NT2/D1 (cell line): ENCODE results near the gene ELMO1.

Experiments
- SUZ12 ChIP-seq: IDR thresholded peaks from 2 replicates; pipeline ENCODE4 v1.6.1; 2011; ENCODE audit not compliant: insufficient read length, insufficient read depth; ENCODE audit errors: extremely low read depth
- YY1 ChIP-seq: IDR thresholded peaks from 2 replicates; pipeline ENCODE4 v1.6.1; 2011; ENCODE audit not compliant: insufficient read length, insufficient read depth
- ZNF274 ChIP-seq: IDR thresholded peaks from 2 replicates; pipeline ENCODE4 v1.6.1; 2011; ENCODE audit warnings: mild to moderate bottlenecking, low read depth, low read length

DNA sequence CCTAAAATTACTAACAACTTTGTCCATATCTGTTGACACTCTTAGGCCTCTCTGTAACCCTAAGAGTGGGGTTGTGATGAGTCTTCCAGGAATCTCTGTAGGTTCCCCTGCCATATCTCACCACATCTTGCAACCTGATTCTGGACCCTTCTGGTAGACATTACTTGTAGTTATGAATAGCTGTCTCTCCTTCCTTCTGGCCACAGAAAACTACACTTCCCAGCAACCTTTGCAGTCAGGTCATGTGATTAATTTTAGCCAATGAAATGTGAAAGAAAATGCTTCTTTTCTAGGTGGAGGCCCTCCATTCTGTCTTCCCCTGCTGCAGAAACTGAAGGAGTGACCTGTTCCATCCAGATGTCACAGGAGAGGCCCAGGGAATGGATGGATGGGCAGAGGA, 576.8 kb downstream of the ELMO1 start:
- TF ChIP-seq SUZ12 (no peak), ZNF274 (no peak), YY1 (no peak)
